H9 (cell line): ENCODE measurements around the gene CDH1. TPM values are rescaled to one million over a fixed set of nuclear protein-coding genes. Genes with fewer than 3 reads are reported as not detected.

Experiments used
- DNase-seq: peaks from one replicate; pipeline ENCODE4 v3.0.0-alpha.2; 2017
- H2AFZ ChIP-seq: one replicate; pipeline ENCODE4 v1.6.1; 2013; ENCODE audit warnings: mild to moderate bottlenecking, low read length, control low read depth, moderate library complexity
- H2AK5ac ChIP-seq: 2 replicates; pipeline ENCODE4 v1.6.1; 2013; ENCODE audit warnings: low read length, control low read depth, mixed read lengths; ENCODE audit not compliant: insufficient read length
- H2BK120ac ChIP-seq: one replicate; pipeline ENCODE4 v1.6.1; 2013; ENCODE audit warnings: low read depth, mild to moderate bottlenecking, low read length, control low read depth, inconsistent platforms; ENCODE audit not compliant: poor library complexity, severe bottlenecking
- H2BK12ac ChIP-seq: 2 replicates; pipeline ENCODE4 v1.6.1; 2013; ENCODE audit warnings: low read length, control low read depth, mixed read lengths, low read depth; ENCODE audit not compliant: insufficient read length
- H2BK15ac ChIP-seq: 2 replicates; pipeline ENCODE4 v1.6.1; 2013; ENCODE audit warnings: low read depth, low read length, control low read depth
- H2BK20ac ChIP-seq: one replicate; pipeline ENCODE4 v1.6.1; 2013; ENCODE audit warnings: low read depth, mild to moderate bottlenecking, low read length, control low read depth, inconsistent platforms; ENCODE audit not compliant: poor library complexity, severe bottlenecking
- H2BK5ac ChIP-seq: 2 replicates; pipeline ENCODE4 v1.6.1; 2013; ENCODE audit warnings: low read length, control low read depth, mixed read lengths; ENCODE audit not compliant: insufficient read length
- H3K14ac ChIP-seq: 2 replicates; pipeline ENCODE4 v1.6.1; 2013; ENCODE audit warnings: low read length, control low read depth; ENCODE audit not compliant: insufficient read depth
- H3K18ac ChIP-seq: 2 replicates; pipeline ENCODE4 v1.6.1; 2013; ENCODE audit warnings: low read depth, mild to moderate bottlenecking, mixed read lengths, low read length, control low read depth; ENCODE audit not compliant: insufficient read length
- H3K23ac ChIP-seq: 2 replicates; pipeline ENCODE4 v1.6.1; 2013; ENCODE audit warnings: low read length, control low read depth, mixed read lengths, low read depth; ENCODE audit not compliant: insufficient read length
- H3K23me2 ChIP-seq: 2 replicates; pipeline ENCODE4 v1.6.1; 2013; ENCODE audit warnings: low read depth, mild to moderate bottlenecking, mixed read lengths, low read length, control low read depth; ENCODE audit not compliant: insufficient read length, poor library complexity, severe bottlenecking
- H3K27ac ChIP-seq: 2 replicates; pipeline ENCODE4 v1.5.1; 2013; ENCODE audit warnings: low read length, control low read depth, mixed read lengths, low read depth; ENCODE audit not compliant: insufficient read length
- H3K27me3 ChIP-seq: 2 replicates; pipeline ENCODE4 v1.6.1; 2013; ENCODE audit warnings: low read length, control low read depth, inconsistent platforms; ENCODE audit not compliant: insufficient read depth
- H3K4ac ChIP-seq: 2 replicates; pipeline ENCODE4 v1.6.1; 2013; ENCODE audit warnings: low read depth, mild to moderate bottlenecking, control low read depth, inconsistent platforms, low read length, moderate library complexity
- H3K4me1 ChIP-seq: 2 replicates; pipeline ENCODE4 v1.6.1; 2013; ENCODE audit warnings: low read length, control low read depth, inconsistent platforms; ENCODE audit not compliant: insufficient read depth
- H3K4me2 ChIP-seq: 2 replicates; pipeline ENCODE4 v1.6.1; 2013; ENCODE audit warnings: low read length, control low read depth, mixed read lengths; ENCODE audit not compliant: insufficient read length, insufficient read depth
- H3K56ac ChIP-seq: 2 replicates; pipeline ENCODE4 v1.6.1; 2013; ENCODE audit warnings: low read depth, mild to moderate bottlenecking, mixed read lengths, low read length, control low read depth; ENCODE audit not compliant: insufficient read length
- H3K79me1 ChIP-seq: 2 replicates; pipeline ENCODE4 v1.6.1; 2013; ENCODE audit warnings: low read depth, mild to moderate bottlenecking, moderate library complexity, low read length, control low read depth, inconsistent platforms; ENCODE audit not compliant: insufficient read depth, poor library complexity, severe bottlenecking
- H3K79me2 ChIP-seq: 2 replicates; pipeline ENCODE4 v1.6.1; 2013; ENCODE audit warnings: low read length, control low read depth, inconsistent platforms; ENCODE audit not compliant: insufficient read depth
- H3K9ac ChIP-seq: 2 replicates; pipeline ENCODE4 v1.6.1; 2013; ENCODE audit warnings: low read length, control low read depth, mixed read lengths; ENCODE audit not compliant: insufficient read length; ENCODE audit errors: extremely low read depth
- H3K9me3 ChIP-seq: one replicate; pipeline ENCODE4 v1.6.1; 2013; ENCODE audit warnings: low read depth, low read length, inconsistent platforms; ENCODE audit not compliant: control insufficient read depth
- H3T11ph ChIP-seq: one replicate; pipeline ENCODE4 v1.6.1; 2013; ENCODE audit warnings: mild to moderate bottlenecking, low read length, control low read depth, inconsistent platforms
- H4K20me1 ChIP-seq: one replicate; pipeline ENCODE4 v1.6.1; 2013; ENCODE audit not compliant: control insufficient read depth, insufficient read length, insufficient read depth
- H4K5ac ChIP-seq: 2 replicates; pipeline ENCODE4 v1.6.1; 2013; ENCODE audit warnings: low read depth, mild to moderate bottlenecking, mixed read lengths, low read length, control low read depth; ENCODE audit not compliant: insufficient read length
- H4K8ac ChIP-seq: replicated peaks from 2 replicates; pipeline ENCODE4 v1.6.1; 2013; ENCODE audit warnings: low read length, control low read depth, mixed read lengths, low read depth; ENCODE audit not compliant: insufficient read length
- H4K91ac ChIP-seq: 2 replicates; pipeline ENCODE4 v1.6.1; 2013; ENCODE audit warnings: low read depth, mild to moderate bottlenecking, moderate library complexity, mixed read lengths, low read length, control low read depth; ENCODE audit not compliant: insufficient read length
- H3K27ac Mint-ChIP-seq, 3 experiments: 2 replicates in 2 of 3; 3 replicates in 1 of 3; pipeline ENCODE4 v1.8.0; 2020 to 2021; ENCODE audit warnings: mixed read lengths in 3 of 3, mild to moderate bottlenecking in 1 of 3, moderate library complexity in 1 of 3
- H3K27me3 Mint-ChIP-seq: 2 replicates; pipeline ENCODE4 v1.8.0; 2021; ENCODE audit warnings: low read depth, mild to moderate bottlenecking, moderate library complexity, mixed read lengths
- H3K36me3 Mint-ChIP-seq, 3 experiments: 2 replicates in 2 of 3; 3 replicates in 1 of 3; pipeline ENCODE4 v1.8.0; 2020 to 2021; ENCODE audit warnings: low read depth in 3 of 3, mixed read lengths in 3 of 3; ENCODE audit not compliant: insufficient read depth in 1 of 3
- H3K4me1 Mint-ChIP-seq, 2 experiments: 2 replicates each; pipeline ENCODE4 v1.8.0; 2020; ENCODE audit warnings: mixed read lengths in 2 of 2
- H3K4me3 Mint-ChIP-seq, 2 experiments: 2 replicates in 1 of 2; 3 replicates in 1 of 2; pipeline ENCODE4 v1.8.0; 2020 to 2021; ENCODE audit warnings: mild to moderate bottlenecking in 2 of 2, mixed read lengths in 2 of 2, moderate library complexity in 1 of 2
- H3K9me3 Mint-ChIP-seq, 2 experiments: 2 replicates in 1 of 2; 3 replicates in 1 of 2; pipeline ENCODE4 v1.8.0; 2020; ENCODE audit warnings: mild to moderate bottlenecking in 2 of 2, mixed read lengths in 2 of 2, moderate library complexity in 1 of 2
- WGBS: extraction: QIAGEN DNeasy Blood & Tissue Kit; methylation state at CpG from one replicate; pipeline ENCODE4 v1.1.7; 2013; ENCODE audit warnings: missing lambda C conversion rate, low lambda C conversion rate, mixed read lengths; ENCODE audit not compliant: insufficient read length; ENCODE audit errors: extremely low coverage; 5-methylcytosine and 5-hydroxymethylcytosine counted together
- total RNA-seq: library from RNA; stranded (reverse); gene quantifications from 2 replicates; pipeline ENCODE4 v1.2.1, GENCODE V29; 2021
- TF ChIP-seq, protein P1 (sequence below): fragments of 200-600 bp; sonication (generic); conservative IDR thresholded peaks from 3 replicates; pipeline ENCODE4 v1.8.0; 2021; ENCODE audit warnings: antibody characterized with exemption, mild to moderate bottlenecking

The CDH1 gene
- total RNA-seq, 1 experiment from 2014 or later, result 237 TPM

DNA sequence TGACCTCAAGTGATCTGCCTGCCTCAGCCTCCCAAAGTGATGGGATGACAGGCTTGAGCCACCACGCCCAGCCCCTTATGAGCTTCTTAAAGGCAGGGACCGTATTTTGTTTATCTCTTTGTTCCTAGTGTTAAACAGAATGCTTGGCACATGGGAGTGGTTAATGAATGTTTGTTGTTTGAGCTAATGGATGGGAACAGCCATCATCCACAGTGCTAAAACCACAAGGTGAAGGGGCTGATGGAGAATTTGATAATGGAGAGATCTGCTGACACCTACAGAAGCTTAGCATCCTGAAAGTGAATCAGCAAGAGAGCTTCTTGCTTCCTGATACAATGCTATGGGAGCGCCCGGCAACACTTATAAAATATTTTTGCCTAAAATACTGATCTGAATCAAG lies 8.6 kb upstream of the CDH1 start:
- Histone ChIP-seq H4K91ac (no peak overlapping the region), H3K79me2 (no peaks in the 10 kb centered on the region), H3K23ac (no peak overlapping the region), H3K4me1 (peaks cover 6% of the 10 kb centered on the region; the same call in 1 of the 2 replicates), H4K20me1 (no peaks in the 10 kb centered on the region), H3K18ac (no peak overlapping the region), H3K4me2 (no peak overlapping the region), H3K79me1 (no peaks in the 10 kb centered on the region), H3K9ac (no peak overlapping the region), H3K27ac (no peak overlapping the region), H2BK15ac (no peak overlapping the region), H2BK20ac (no peak overlapping the region), H3K27me3 (no peaks in the 10 kb centered on the region), H3T11ph (no peak overlapping the region), H3K14ac (no peak overlapping the region), H4K5ac (no peak overlapping the region), H3K4ac (no peak overlapping the region), H3K56ac (no peak overlapping the region), H2AFZ (no peak overlapping the region), H2BK120ac (no peak overlapping the region), H2AK5ac (no peak overlapping the region), H2BK12ac (no peak overlapping the region), H4K8ac (no peak overlapping the region), H3K23me2 (no peaks in the 10 kb centered on the region), H3K9me3 (no peaks in the 10 kb centered on the region), H2BK5ac (no peak overlapping the region)
- Mint-ChIP-seq H3K27me3 (no peaks in the 10 kb centered on the region), H3K27ac (0 out of 7 replicates have a peak overlapping the region, but pooled peaks of 1 of the 3 experiments have one; percentile 28), H3K4me1 (peaks cover 16 to 20% of the 10 kb centered on the region in 2 experiments), H3K36me3 (no peaks in the 10 kb centered on the region; a peak in 3 of 7 replicates), H3K4me3 (no peak overlapping the region), H3K9me3 (no peaks in the 10 kb centered on the region)
- WGBS, result no CpG with 5 or more reads among the region's 4 CpGs
- TF ChIP-seq, protein P1, sequence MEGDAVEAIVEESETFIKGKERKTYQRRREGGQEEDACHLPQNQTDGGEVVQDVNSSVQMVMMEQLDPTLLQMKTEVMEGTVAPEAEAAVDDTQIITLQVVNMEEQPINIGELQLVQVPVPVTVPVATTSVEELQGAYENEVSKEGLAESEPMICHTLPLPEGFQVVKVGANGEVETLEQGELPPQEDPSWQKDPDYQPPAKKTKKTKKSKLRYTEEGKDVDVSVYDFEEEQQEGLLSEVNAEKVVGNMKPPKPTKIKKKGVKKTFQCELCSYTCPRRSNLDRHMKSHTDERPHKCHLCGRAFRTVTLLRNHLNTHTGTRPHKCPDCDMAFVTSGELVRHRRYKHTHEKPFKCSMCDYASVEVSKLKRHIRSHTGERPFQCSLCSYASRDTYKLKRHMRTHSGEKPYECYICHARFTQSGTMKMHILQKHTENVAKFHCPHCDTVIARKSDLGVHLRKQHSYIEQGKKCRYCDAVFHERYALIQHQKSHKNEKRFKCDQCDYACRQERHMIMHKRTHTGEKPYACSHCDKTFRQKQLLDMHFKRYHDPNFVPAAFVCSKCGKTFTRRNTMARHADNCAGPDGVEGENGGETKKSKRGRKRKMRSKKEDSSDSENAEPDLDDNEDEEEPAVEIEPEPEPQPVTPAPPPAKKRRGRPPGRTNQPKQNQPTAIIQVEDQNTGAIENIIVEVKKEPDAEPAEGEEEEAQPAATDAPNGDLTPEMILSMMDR, result no peak
- DNase-seq, result no peak
